GM19463 (cell line): ENCODE results near the gene JAGN1.
"Not testable (repeated sequence)": the region's sequence is repeated elsewhere in the genome, so short reads cannot be mapped to it uniquely, and the experiment has no call there.

ENCODE experiments used
- ATAC-seq: cut with Tn5 transposase; IDR thresholded peaks from one replicate; pipeline ENCODE4 v1.9.1; 2021; ENCODE audit warnings: mild to moderate bottlenecking, moderate library complexity; ENCODE audit not compliant: unreplicated experiment

Gene JAGN1

GRCh38 chr3:9916734-9917680 lies 26.6 kb downstream of the JAGN1 start, which contains the start of gene IL17RC:
TSS of gene IL17RC (plus strand) at chr3:9917098. CDS start at chr3:9917316, 218 bp downstream.
- peak; percentile 38 for ATAC-seq

DNA sequence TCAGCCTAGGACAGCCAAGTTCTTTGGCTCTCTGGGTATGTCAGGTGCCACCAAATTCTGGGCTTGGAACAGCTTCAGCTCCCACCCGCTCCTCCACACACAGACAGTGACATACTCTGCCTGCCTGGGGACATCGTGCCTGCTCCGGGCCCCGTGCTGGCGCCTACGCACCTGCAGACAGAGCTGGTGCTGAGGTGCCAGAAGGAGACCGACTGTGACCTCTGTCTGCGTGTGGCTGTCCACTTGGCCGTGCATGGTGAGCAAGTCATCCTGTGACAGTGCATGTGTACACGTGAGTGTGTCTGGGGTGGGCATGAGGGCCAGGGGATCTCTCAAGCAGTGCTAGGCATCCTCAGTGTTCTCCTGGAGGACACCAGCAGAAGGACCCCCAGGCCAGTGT lies 27.4 kb downstream of the JAGN1 start:
- ATAC-seq = no peak

GRCh38 chr3:9918261-9919038 lies 28.0 kb downstream of the JAGN1 start:
- no peak for ATAC-seq

DNA sequence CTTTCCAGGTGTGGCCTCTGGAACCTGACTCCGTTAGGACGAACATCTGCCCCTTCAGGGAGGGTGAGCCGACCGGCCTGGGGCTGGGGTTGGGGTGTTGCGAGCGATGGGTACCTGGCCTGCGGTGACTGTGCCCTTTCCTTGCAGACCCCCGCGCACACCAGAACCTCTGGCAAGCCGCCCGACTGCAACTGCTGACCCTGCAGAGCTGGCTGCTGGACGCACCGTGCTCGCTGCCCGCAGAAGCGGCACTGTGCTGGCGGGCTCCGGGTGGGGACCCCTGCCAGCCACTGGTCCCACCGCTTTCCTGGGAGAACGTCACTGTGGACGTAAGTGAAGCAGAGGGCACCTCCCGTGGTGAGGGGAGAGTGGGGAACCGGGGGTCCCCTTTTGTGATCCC lies 37.7 kb downstream of the JAGN1 start:
- no peak for ATAC-seq

DNA sequence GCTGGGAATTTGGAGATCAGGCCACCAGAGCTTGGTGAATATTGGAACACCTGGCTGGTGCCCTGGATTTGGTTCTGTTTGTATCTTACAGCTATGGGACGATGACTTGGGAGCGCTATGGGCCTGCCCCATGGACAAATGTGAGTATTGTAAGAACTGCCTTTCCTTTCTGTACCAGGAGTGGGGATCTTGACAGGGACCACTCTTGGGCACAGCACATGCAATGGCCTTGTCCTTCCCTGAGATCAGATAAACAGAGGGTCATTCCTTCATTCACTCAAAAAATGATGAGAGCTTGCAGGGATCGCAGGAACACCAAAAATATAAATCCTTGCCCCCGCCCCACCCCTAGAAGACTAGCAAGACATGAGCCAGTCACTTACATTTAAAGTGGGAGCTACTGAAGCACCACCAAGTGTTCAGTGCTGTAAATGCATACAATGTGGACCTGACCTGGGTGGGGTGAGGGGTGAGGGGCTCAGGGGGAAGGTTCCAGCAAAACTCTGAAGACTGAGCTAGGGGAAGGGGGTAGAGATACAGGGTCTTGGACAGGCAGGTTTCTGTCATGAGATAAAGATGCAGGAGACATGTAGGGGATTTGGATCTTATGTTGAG lies 40.5 kb downstream of the JAGN1 start:
- ATAC-seq = no peak

DNA sequence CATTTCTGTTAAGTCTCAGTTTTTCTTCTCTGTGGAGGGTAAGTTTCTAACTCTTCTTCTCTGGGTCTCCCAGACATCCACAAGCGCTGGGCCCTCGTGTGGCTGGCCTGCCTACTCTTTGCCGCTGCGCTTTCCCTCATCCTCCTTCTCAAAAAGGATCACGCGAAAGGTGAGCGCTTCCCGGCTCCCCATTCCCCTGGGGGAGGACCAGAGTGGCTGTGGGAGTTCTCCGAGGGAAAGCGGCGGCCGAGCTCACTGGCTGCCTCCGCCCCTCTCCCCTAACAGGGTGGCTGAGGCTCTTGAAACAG lies 42.1 kb downstream of the JAGN1 start:
- no peak for ATAC-seq

DNA sequence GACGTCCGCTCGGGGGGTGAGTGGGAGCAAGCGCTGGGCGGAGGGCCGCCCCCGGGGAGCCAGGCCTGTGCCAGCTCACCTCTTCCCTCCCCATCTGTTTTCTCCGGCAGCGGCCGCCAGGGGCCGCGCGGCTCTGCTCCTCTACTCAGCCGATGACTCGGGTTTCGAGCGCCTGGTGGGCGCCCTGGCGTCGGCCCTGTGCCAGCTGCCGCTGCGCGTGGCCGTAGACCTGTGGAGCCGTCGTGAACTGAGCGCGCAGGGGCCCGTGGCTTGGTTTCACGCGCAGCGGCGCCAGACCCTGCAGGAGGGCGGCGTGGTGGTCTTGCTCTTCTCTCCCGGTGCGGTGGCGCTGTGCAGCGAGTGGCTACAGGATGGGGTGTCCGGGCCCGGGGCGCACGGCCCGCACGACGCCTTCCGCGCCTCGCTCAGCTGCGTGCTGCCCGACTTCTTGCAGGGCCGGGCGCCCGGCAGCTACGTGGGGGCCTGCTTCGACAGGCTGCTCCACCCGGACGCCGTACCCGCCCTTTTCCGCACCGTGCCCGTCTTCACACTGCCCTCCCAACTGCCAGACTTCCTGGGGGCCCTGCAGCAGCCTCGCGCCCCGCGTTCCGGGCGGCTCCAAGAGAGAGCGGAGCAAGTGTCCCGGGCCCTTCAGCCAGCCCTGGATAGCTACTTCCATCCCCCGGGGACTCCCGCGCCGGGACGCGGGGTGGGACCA lies 42.6 kb downstream of the JAGN1 start:
- peak; percentile 65 for ATAC-seq

GRCh38 chr3:9933561-9934234 lies 43.3 kb downstream of the JAGN1 start, which contains the start of gene CRELD1:
TSS of gene CRELD1 (plus strand) at chr3:9933834. CDS start at chr3:9934439, 605 bp downstream.
- ATAC-seq = peak; percentile 86

- no peak for ATAC-seq
Measured at GRCh38 chr3:9934235-9934621, 43.8 kb downstream of the JAGN1 start.

- ATAC-seq = no peak
Measured at GRCh38 chr3:9934993-9935392, 44.6 kb downstream of the JAGN1 start.

GRCh38 chr3:9935966-9936510 lies 45.6 kb downstream of the JAGN1 start:
- ATAC-seq = no peak

- no peak for ATAC-seq
Measured at GRCh38 chr3:9937486-9938238, 47.3 kb downstream of the JAGN1 start.

- no peak for ATAC-seq
Measured at GRCh38 chr3:9938966-9939365, 48.6 kb downstream of the JAGN1 start.

DNA sequence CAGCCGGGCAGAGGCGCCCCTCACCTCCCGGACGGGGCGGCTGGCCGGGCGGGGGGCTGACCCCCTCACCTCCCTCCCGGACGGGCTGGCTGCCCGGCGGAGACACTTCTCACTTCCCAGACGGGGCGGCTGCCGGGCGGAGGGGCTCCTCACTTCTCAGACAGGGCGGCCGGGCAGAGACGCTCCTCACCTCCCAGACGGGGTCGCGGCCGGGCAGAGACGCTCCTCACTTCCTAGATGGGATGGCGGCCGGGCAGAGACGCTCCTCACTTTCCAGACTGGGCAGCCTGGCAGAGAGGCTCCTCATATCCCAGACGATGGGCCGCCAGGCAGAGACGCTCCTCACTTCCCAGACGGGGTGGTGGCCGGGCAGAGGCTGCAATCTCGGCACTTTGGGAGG lies 49.5 kb downstream of the JAGN1 start:
- ATAC-seq = not testable (repeated sequence)

GRCh38 chr3:9940746-9941145 lies 50.3 kb downstream of the JAGN1 start:
- ATAC-seq = no peak

DNA sequence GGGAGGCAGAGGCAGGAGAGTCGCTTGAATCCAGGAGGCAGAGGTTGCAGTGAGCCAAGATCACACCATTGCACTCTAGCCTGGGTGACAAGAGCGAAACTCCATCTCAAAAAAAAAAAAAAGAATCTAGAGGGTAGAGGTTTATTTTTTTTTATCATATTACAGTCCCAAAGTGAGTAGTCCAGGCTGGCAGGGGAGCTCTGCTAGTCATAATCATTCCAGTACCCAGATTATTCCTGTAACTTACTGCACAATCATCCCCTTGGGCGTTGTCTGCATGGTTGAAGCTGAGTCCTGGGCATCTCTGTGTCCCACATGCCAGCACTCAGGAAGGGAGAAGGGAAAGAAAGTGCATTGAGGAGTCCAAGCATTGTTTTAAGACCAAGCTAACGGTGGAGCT lies 51.8 kb downstream of the JAGN1 start:
- no peak for ATAC-seq

DNA sequence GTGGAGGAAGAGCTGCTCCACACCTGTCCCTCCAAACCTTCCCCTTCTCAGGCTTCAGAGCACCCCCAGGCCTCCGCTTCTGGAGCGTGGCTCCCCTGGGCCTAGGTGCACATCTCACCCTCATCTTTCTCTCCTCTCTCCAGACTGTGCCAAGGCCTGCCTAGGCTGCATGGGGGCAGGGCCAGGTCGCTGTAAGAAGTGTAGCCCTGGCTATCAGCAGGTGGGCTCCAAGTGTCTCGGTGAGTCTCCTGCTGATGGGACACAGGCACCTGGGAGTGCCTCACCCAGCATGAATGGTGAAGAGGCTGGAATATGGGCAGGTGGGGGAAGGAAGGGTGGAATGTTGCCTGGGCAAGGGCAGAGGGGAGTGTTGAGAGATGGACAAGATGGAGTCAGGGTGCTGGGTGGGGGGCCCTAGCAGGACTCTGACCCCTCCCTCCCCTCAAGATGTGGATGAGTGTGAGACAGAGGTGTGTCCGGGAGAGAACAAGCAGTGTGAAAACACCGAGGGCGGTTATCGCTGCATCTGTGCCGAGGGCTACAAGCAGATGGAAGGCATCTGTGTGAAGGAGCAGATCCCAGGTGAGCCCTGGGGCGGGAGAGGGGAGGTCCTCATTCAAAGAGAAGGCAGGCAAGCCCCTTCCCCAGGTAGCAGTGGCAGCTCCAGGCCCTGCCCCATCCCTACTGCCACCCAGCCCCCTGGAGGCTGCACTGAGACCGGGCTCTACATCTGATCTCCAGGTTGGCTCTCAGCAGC lies 52.7 kb downstream of the JAGN1 start:
- ATAC-seq = no peak
